ENCODE results near the gene HSFX1.
"Not testable (repeated sequence)": the region's sequence is repeated elsewhere in the genome, so short reads cannot be mapped to it uniquely, and the experiment has no call there.

Gene HSFX1

DNA sequence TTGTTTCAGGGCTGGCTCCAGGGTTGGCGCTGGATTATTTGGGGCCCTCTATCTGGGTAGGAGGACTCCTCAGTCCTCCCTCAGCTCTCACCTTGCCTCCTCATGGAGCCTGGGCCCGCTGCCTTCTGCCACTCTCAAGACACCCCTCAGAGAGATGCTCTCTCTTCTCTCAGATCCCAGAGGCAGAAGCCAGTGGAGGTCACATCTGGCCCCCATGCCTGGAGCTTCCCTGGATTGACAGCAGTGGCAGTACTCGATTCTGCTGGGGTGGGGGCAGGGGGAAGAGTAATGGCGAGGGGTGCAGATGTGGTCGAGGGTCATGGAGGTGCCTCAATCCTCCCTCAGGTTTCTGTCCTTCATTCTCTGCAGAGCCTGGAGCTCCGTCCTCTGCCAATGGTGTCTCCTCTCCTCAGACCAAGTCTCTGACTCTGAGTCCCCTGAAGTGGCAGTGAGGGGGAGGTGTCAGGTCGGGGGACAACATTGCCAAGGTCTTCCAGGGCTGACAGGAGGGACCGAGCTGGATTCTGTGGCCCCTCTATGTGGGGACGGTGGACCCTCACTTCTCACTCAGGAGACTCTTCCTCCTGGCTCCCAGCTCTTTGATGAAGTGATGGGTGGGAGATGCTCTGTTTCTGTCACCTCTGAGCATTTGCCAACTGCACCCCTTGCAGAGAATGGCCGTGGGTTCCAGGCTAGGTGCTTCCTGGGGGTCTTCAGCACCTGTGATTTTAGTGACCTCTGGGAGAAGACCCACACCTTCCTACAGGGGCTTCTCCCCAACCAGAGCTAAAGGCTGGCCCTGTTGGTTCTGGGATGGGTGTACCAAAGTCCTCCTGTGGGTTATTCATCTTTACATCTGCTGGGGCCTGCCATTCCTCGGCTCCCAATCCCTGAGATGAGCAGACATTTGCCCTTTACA, 10.9 kb upstream of the HSFX1 start:
- no peak overlapping the region for H3K4me3 ChIP-seq (ENCODE audit: low read depth, low read length)
- H3K9me3 ChIP-seq (ENCODE audit: control insufficient read depth, insufficient read depth, low read length), result no peaks in the 10 kb centered on the region
- no peak overlapping the region for H3K9ac ChIP-seq (ENCODE audit: low read depth, low read length)
- no peaks in the 10 kb centered on the region for H3K27me3 ChIP-seq (ENCODE audit: control insufficient read depth, insufficient read depth, low read length)
- no peaks in the 10 kb centered on the region for H3K4me1 ChIP-seq (ENCODE audit: control insufficient read depth, insufficient read depth, low read length)
- H3K36me3 ChIP-seq (ENCODE audit: control insufficient read depth, insufficient read depth, low read length), result no peaks in the 10 kb centered on the region

DNA sequence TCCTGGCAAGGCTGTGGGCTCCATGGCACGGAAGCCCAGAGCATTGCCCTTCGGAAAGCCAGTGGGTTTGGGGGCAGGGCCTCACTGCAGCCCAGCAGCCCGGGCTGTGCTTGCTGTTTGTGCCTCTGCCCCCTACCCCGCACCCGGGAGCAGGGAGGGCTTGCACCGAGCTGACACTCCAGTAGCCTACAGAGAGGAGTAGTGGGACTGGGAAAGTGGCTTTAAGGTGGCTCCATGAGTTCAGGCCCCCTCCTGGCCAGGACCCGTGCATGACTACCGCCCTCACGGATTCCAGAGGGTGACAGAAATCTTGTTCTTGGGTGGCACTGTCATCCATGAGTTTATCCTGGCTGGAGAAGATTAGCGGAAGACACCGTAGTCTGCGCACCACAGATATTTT, 3.5 kb upstream of the HSFX1 start:
- H3K9me3 ChIP-seq (ENCODE audit: control insufficient read depth, insufficient read depth, low read length); H3K4me1 ChIP-seq (ENCODE audit: control insufficient read depth, insufficient read depth, low read length); H3K36me3 ChIP-seq (ENCODE audit: control insufficient read depth, insufficient read depth, low read length); H3K9ac ChIP-seq (ENCODE audit: low read depth, low read length); H3K27me3 ChIP-seq (ENCODE audit: control insufficient read depth, insufficient read depth, low read length); H3K4me3 ChIP-seq (ENCODE audit: low read depth, low read length): not testable (repeated sequence)

DNA sequence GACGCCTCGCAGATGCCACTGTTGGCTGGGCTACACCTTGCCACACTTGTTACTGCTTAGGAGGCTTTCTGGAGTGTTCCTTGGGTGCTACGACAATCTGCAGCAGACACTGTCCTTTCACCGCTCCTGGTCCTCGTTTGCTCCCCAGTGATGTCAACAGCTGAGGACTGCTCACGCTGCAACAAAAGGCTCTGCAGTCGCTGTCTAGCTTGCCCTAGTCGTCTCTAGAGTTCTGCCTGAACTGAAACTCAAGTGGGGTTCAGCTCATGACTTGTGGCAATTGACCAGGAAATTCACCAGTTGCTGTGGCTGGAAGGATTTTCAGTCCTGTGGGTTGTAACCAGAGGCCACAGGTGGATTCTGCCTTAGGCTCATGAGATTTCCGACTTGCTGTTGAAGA, 842 bp upstream of the HSFX1 start:
- not testable (repeated sequence) for H3K9ac ChIP-seq (ENCODE audit: low read depth, low read length); H3K36me3 ChIP-seq (ENCODE audit: control insufficient read depth, insufficient read depth, low read length); H3K4me3 ChIP-seq (ENCODE audit: low read depth, low read length); H3K27me3 ChIP-seq (ENCODE audit: control insufficient read depth, insufficient read depth, low read length); H3K4me1 ChIP-seq (ENCODE audit: control insufficient read depth, insufficient read depth, low read length); H3K9me3 ChIP-seq (ENCODE audit: control insufficient read depth, insufficient read depth, low read length)

DNA sequence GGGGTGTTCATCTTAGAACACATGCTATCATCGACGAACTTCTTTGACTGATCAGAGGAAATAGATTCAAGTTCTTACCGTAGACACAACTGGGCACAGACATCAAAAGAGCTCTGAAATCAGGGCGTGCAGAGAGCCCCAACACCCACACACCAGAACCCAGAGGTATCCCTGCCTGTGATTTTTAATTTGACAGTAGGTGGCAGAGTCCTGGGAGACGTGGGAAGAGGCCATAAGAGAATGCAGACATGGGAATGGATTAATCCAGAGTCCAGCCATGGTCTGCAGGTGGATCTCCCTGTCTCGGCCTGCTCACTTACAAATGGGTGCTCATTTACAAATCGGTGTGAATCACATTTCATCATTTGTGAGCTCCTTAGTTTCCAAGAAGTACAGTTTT, 4.1 kb downstream of the HSFX1 start:
- H3K9ac ChIP-seq (ENCODE audit: low read depth, low read length); H3K9me3 ChIP-seq (ENCODE audit: control insufficient read depth, insufficient read depth, low read length); H3K4me3 ChIP-seq (ENCODE audit: low read depth, low read length); H3K4me1 ChIP-seq (ENCODE audit: control insufficient read depth, insufficient read depth, low read length); H3K27me3 ChIP-seq (ENCODE audit: control insufficient read depth, insufficient read depth, low read length); H3K36me3 ChIP-seq (ENCODE audit: control insufficient read depth, insufficient read depth, low read length): not testable (repeated sequence)

DNA sequence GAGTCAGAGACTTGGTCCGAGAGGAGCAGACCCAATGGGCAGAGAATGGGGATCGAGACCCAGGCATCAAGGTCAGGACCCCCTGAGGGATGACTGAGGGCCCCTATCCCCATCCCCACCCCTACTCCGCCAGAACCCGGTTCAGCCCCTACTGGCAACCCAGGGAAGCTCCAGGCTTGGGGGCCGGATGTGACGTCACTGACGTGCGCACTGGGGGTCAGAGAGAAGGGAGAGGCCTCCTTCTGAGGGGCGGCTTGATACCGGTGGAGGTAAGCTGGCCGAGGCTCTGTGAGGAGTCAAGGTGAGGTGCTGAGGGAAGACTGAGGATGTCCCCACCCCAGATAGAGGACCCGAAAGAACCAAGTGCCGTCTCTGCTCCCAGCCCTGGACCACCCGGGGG, 7.9 kb downstream of the HSFX1 start, which contains the start of gene MAGEA9:
TSS of gene MAGEA9 (plus strand) at position 204 of the 400 bp plus-strand sequence. CDS start 4,281 bp downstream, outside the sequence.
- not testable (repeated sequence) for H3K27me3 ChIP-seq (ENCODE audit: control insufficient read depth, insufficient read depth, low read length); H3K4me1 ChIP-seq (ENCODE audit: control insufficient read depth, insufficient read depth, low read length); H3K36me3 ChIP-seq (ENCODE audit: control insufficient read depth, insufficient read depth, low read length); H3K4me3 ChIP-seq (ENCODE audit: low read depth, low read length); H3K9ac ChIP-seq (ENCODE audit: low read depth, low read length); H3K9me3 ChIP-seq (ENCODE audit: control insufficient read depth, insufficient read depth, low read length)

DNA sequence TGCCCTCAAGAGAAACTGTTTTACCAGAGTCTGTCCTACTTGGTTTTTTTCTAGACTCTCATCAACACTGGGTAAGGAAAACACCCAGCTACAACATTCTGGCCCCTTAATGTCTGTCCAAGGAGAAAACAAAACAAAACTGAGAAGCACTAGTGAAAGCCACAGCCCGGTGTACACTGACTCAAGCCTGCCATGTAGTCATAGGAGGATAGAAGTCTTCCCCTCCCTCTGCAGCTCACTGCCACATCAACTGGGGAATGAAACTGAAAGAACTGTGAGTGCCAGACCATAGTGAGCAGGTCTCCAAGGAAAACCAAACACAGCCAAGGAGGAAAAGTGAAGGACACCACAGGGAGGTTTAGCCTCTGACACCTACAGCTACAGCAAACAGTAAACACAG, 21.7 kb downstream of the HSFX1 start:
- H3K36me3 ChIP-seq (ENCODE audit: control insufficient read depth, insufficient read depth, low read length); H3K4me1 ChIP-seq (ENCODE audit: control insufficient read depth, insufficient read depth, low read length); H3K9ac ChIP-seq (ENCODE audit: low read depth, low read length); H3K9me3 ChIP-seq (ENCODE audit: control insufficient read depth, insufficient read depth, low read length); H3K4me3 ChIP-seq (ENCODE audit: low read depth, low read length); H3K27me3 ChIP-seq (ENCODE audit: control insufficient read depth, insufficient read depth, low read length): not testable (repeated sequence)

DNA sequence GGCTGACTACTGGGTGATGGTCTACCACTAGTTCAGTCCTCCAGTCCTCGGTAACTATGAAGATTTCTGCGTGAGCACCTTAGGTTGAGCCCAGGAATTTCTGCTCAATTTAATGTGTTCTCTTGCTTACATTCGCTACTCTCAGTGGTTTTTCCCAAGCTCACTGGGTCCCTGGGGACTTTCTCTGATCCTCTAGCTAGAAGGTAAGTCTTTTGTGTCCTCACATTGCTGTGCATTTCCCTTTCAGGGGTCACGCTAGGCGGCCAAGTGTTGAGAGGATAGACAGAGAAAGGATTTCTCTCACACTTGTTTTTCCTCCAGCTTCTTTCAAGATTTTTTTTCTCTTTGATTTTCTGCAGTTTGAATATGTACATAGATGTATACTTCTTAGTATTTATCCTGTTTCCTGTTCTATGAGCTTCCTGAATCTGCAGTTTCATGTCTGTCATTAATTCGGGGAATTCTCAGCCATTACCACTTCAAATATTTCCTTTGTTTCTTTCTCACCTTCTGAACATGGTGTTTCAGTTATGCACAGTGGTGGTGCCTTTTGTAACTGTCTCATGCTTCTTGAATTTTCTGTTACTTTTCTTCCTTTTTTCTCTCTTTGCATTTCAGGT, 25.3 kb downstream of the HSFX1 start:
- Histone ChIP-seq H3K36me3 (ENCODE audit: control insufficient read depth, insufficient read depth, low read length) (no peaks in the 10 kb centered on the region), H3K9me3 (ENCODE audit: control insufficient read depth, insufficient read depth, low read length) (peaks cover 3% of the 10 kb centered on the region), H3K27me3 (ENCODE audit: control insufficient read depth, insufficient read depth, low read length) (no peaks in the 10 kb centered on the region), H3K4me3 (ENCODE audit: low read depth, low read length) (no peak overlapping the region), H3K9ac (ENCODE audit: low read depth, low read length) (no peak overlapping the region), H3K4me1 (ENCODE audit: control insufficient read depth, insufficient read depth, low read length) (no peaks in the 10 kb centered on the region)

DNA sequence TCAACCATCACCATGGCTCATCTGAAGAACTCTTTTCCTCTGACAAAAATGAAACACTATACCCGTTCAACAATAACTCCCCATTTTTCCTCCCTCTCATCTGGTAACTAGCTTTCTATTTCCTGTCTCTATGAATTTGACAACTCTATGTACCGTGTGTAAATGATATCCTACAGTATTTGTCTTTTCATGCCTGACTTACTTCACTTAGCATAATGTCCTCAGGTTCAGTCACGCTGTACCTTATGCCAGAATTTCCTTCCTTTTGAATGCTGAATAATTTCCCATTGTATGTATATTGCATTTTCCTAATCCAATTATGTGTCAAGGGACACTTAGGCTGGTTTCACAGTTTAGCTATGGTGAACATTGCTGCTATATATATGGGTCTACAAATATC, 26.1 kb downstream of the HSFX1 start:
- no peaks in the 10 kb centered on the region for H3K4me1 ChIP-seq (ENCODE audit: control insufficient read depth, insufficient read depth, low read length)
- no peaks in the 10 kb centered on the region for H3K27me3 ChIP-seq (ENCODE audit: control insufficient read depth, insufficient read depth, low read length)
- no peak overlapping the region for H3K9ac ChIP-seq (ENCODE audit: low read depth, low read length)
- H3K36me3 ChIP-seq (ENCODE audit: control insufficient read depth, insufficient read depth, low read length), result no peaks in the 10 kb centered on the region
- no peak overlapping the region for H3K4me3 ChIP-seq (ENCODE audit: low read depth, low read length)
- peaks cover 3% of the 10 kb centered on the region for H3K9me3 ChIP-seq (ENCODE audit: control insufficient read depth, insufficient read depth, low read length)

DNA sequence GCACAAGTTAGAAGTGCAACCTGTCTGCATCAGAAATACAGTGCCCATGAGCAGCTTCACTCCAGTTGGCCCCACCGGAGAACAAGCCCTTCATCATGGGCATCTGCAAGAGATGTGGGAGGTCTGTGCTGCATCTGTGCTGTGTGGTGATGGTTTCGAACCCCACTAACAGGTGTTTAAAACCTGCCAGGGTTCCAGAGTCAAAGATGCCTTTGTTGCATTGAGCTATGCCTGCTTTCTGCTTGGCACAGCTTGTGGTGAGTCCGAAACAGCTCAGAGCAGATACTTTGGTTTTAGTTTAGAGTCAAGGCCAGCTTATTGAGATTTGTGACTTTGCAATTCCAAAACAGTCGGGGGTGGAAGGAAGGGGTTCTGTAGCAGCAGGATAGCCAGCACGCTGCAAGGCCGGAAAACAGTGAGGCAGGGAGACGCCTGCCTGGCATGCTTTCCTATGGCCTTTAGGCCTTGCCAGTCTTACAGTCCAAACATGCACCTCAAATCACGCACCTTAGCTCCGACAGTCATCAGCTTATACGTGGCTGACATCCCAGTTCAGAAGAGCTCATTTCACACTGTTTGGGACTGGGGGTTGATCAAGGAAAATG, 29.7 kb downstream of the HSFX1 start:
- Histone ChIP-seq H3K27me3 (ENCODE audit: control insufficient read depth, insufficient read depth, low read length) (no peaks in the 10 kb centered on the region), H3K9me3 (ENCODE audit: control insufficient read depth, insufficient read depth, low read length) (peaks cover 3% of the 10 kb centered on the region), H3K4me3 (ENCODE audit: low read depth, low read length) (no peak overlapping the region), H3K4me1 (ENCODE audit: control insufficient read depth, insufficient read depth, low read length) (no peaks in the 10 kb centered on the region), H3K9ac (ENCODE audit: low read depth, low read length) (no peak overlapping the region), H3K36me3 (ENCODE audit: control insufficient read depth, insufficient read depth, low read length) (no peaks in the 10 kb centered on the region)

DNA sequence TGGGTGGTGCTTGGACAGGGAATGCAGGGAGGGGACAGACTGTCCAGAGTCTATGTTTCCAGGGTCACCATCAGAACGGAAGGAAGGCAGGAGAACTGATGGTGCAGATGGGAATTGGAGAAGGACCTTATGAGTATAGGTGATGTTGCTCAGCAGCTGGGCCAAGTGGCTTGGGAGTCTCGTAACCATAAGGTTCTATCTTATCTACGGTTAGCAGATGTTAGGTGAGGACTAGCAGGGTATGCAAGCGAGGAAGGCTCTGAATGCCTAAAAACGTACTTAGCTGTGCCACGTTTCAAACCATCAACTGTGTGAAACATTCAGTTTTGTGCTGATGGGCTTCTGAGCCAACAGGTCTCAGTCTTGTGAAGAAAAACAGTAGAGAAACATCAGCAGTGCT, 30.2 kb downstream of the HSFX1 start:
- peaks cover under 1% of the 10 kb centered on the region for H3K9me3 ChIP-seq (ENCODE audit: control insufficient read depth, insufficient read depth, low read length)
- H3K9ac ChIP-seq (ENCODE audit: low read depth, low read length), result no peak overlapping the region
- no peaks in the 10 kb centered on the region for H3K36me3 ChIP-seq (ENCODE audit: control insufficient read depth, insufficient read depth, low read length)
- no peaks in the 10 kb centered on the region for H3K4me1 ChIP-seq (ENCODE audit: control insufficient read depth, insufficient read depth, low read length)
- H3K4me3 ChIP-seq (ENCODE audit: low read depth, low read length), result no peak overlapping the region
- H3K27me3 ChIP-seq (ENCODE audit: control insufficient read depth, insufficient read depth, low read length), result no peaks in the 10 kb centered on the region

DNA sequence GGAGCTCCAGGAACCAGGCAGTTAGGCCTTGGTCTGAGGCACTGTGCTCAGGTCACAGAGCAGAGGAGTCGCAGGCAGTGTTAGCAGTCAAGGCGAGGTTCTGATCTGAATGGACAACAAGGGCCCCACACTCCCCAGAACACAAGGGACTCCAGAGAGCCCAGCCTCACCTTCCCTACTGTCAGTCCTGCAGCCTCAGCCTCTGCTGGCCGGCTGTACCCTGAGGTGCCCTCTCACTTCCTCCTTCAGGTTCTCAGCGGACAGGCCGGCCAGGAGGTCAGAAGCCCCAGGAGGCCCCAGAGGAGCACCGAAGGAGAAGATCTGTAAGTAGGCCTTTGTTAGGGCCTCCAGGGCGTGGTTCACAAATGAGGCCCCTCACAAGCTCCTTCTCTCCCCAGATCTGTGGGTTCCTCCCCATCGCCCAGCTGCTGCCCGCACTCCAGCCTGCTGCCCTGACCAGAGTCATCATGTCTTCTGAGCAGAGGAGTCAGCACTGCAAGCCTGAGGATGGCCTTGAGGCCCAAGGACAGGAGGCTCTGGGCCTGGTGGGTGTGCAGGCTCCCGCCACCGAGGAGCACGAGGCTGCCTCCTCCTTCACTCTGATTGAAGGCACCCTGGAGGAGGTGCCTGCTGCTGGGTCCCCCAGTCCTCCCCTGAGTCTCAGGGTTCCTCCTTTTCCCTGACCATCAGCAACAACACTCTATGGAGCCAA, 34.0 kb downstream of the HSFX1 start:
- H3K9me3 ChIP-seq (ENCODE audit: control insufficient read depth, insufficient read depth, low read length), result peaks cover 3% of the 10 kb centered on the region
- H3K27me3 ChIP-seq (ENCODE audit: control insufficient read depth, insufficient read depth, low read length), result no peaks in the 10 kb centered on the region
- H3K4me3 ChIP-seq (ENCODE audit: low read depth, low read length), result no peak overlapping the region

More for the DNA sequence above, 34.0 kb downstream of the HSFX1 start:
- H3K36me3 ChIP-seq (ENCODE audit: control insufficient read depth, insufficient read depth, low read length), result no peaks in the 10 kb centered on the region
- H3K9ac ChIP-seq (ENCODE audit: low read depth, low read length), result no peak overlapping the region
- H3K4me1 ChIP-seq (ENCODE audit: control insufficient read depth, insufficient read depth, low read length), result no peaks in the 10 kb centered on the region

Data from iPS-15b (cell line).